ENCODE measurements around the gene DNAH17. TPM values are rescaled to one million over a fixed set of nuclear protein-coding genes. Genes with fewer than 3 reads are reported as not detected.

The DNAH17 gene
- polyA plus RNA-seq, 4 donors = 0.57 to 3.6 TPM; not detected in 2

DNA sequence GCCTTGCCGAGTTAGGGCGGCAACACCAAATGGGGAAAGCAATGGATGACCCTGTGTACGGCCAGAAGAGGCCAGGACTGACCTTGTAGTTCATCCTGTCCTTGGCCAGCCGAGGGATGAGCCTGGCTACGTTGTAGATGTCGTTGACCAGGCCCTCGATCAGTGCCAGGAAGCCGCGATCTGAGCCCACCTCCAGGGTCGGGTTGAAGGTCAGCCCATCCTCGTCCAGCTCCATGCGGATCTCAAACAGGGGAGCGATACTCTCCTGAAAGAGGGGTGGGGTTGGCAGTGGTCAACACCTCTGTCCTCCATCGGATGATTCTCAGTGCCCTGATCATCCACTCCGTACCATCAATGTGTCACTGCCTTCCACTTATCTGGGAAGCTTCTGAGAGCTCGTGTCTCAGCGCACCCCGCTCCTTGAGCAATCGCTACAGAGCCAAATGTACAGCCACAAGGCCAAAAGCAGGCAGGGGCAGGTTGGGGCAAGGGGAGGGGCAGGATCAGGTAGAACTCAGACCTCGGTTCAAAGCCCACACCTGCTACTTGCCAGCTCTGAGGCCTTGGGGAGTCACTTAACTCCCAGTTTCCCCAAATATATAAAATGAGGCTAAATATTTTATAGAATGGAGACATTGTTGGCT lies 39.9 kb downstream of the DNAH17 start:
- Histone ChIP-seq H3K27ac (ENCODE audit: low read depth in 1 of 3, low read length in 2 of 3) (no peak overlapping the region), H3K4me1 (ENCODE audit: control insufficient read depth in 3 of 3, insufficient read depth in 2 of 3, low read depth in 1 of 3, low read length in 2 of 3) (no peaks in the 10 kb centered on the region), H3K27me3 (ENCODE audit: control insufficient read depth in 3 of 3, insufficient read depth in 3 of 3, low read length in 3 of 3) (no peaks in the 10 kb centered on the region), H3K4me3 (ENCODE audit: low read depth in 1 of 3, low read length in 3 of 3) (no peak overlapping the region), H3K36me3 (ENCODE audit: control insufficient read depth in 3 of 3, insufficient read depth in 2 of 3, low read depth in 1 of 3, low read length in 3 of 3) (no peaks in the 10 kb centered on the region), H3K9me3 (ENCODE audit: control insufficient read depth in 2 of 2, insufficient read depth in 1 of 2, low read depth in 1 of 2, low read length in 1 of 2) (peaks cover 0 to 2% of the 10 kb centered on the region in 2 donors)
- no peak for FAIRE-seq
- DNase-seq = no peak
- 93 to 95% (median 93%) methylated on average over 20 of the region's 20 CpGs for WGBS, 3 donors

DNA sequence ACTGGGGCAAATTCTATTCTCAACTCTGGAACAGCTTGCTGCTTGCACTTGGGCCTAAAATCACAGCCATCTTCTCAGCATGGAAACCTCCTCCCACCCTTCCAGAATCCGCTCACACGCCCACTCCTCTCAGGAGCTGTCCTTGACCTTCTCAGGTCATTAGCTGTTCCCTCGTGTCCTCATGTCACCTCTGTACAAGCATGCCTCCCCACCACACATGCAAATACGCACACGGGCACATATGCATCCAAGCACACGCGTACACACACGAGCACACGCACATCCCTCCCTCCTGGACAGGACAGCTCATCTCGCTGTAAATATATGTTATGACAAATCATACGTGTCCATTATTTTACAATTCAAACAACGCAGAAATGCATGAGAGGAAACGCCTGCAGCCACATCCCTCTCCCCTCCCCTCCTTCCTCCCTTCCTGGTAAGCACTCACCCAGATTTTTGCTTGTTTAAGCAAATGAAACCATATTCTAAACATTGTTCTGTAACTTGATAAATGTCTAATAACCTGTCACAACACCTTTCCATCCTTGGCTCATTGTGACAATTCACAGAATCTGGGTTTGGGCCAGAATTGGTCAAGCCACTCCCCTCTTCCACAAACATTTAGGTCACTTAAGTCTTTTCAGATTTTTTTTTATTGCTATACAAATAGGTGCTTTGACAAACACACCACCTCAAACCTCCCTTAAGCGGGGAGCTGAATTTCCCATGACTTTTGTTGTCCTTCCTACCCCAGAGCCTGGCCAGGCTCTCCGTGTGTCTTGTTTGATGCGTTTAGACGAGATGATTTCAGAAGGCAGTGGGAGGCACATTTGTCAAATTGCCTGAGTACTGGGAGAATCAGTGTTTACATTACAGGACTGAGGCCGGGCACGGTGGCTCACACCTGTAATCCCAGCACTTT lies 41.7 kb downstream of the DNAH17 start:
- Histone ChIP-seq H3K27ac (ENCODE audit: low read depth in 1 of 3, low read length in 2 of 3) (no peak overlapping the region), H3K27me3 (ENCODE audit: control insufficient read depth in 3 of 3, insufficient read depth in 3 of 3, low read length in 3 of 3) (no peaks in the 10 kb centered on the region), H3K9me3 (ENCODE audit: control insufficient read depth in 2 of 2, insufficient read depth in 1 of 2, low read depth in 1 of 2, low read length in 1 of 2) (peaks cover 0 to 2% of the 10 kb centered on the region in 2 donors), H3K4me1 (ENCODE audit: control insufficient read depth in 3 of 3, insufficient read depth in 2 of 3, low read depth in 1 of 3, low read length in 2 of 3) (no peaks in the 10 kb centered on the region), H3K4me3 (ENCODE audit: low read depth in 1 of 3, low read length in 3 of 3) (no peak overlapping the region), H3K36me3 (ENCODE audit: control insufficient read depth in 3 of 3, insufficient read depth in 2 of 3, low read depth in 1 of 3, low read length in 3 of 3) (no peaks in the 10 kb centered on the region)
- FAIRE-seq = no peak
- DNase-seq = no peak
- 43 to 52% (median 45%) methylated on average over 19 of the region's 19 CpGs for WGBS, 3 donors

DNA sequence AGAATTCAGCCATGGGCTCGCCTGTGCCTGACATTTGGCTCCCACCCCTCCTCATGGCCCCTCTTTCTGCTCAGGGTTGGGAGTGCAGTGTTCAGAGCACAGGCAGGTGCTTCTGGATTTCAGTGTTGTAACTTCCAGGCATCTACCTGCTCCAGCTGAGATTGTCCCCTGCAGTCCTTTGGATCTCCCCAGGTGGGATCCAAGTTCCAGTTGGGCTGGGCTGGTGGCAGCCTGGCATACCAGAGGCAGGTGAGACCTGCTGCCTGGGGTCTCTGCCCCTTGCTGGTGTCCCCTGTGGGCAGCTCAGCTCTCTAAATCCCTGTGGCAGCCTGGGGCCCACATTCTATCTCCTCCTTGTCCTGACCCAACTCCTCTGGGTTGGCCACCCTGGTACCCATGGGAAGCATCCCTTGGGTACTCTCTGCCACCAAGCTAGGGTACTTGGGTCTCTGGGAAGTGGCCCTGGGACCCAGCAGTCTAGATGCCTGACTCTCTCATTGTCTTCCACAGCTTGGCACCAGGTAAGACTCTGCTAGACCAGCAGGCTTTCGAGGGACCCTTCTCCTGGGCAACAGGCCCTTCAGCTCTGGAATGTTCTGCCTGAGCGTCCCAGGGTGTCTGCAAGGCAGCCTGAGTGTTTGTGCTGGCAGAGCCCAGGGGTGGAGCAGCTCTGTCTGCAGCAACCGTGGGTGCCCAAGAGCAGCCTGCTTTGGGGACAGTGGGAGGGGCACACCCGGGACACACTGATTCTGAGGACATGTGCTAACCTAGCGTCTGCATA lies 42.5 kb downstream of the DNAH17 start:
- DNase-seq (no peak), FAIRE-seq (no peak)
- 60 to 66% (median 66%) methylated on average over 6 of the region's 6 CpGs for WGBS, 3 donors

DNA sequence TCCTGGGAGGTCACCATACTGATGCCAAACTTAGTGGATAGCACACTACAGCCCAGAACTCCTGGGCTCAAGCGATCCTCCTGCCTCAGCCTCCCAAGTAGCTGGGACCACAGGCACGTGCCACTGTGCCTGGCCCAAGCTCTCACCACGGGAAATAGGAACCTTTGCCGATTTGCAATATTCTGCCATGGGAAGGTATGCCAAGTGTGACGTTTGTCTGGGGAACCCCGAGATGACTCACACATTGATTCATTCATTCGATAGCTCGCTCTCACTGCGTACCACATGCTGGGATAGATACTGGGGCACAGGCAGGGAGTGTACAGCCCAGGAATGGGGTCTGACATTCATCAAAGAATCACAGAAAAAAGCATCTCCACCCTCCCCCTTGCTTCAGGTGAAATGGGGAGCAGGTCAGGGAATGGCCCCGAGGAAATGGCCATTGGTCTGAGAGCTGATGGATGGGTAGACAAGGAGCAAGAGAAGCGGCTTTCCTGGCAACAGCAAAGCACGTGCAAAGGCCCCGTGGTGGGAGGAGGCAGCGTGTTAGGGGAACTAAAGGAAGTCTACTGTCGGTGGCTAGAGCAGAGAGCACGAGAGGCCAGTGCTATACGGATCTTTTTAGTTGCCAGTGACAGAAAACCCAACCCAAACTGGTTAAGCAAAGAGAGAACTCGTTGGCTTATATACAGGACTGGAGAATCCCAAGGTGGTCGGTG lies 44.1 kb downstream of the DNAH17 start:
- no peak for FAIRE-seq
- DNase-seq = no peak
- Histone ChIP-seq H3K27ac (ENCODE audit: low read depth in 1 of 3, low read length in 2 of 3) (no peak overlapping the region), H3K36me3 (ENCODE audit: control insufficient read depth in 3 of 3, insufficient read depth in 2 of 3, low read depth in 1 of 3, low read length in 3 of 3) (no peaks in the 10 kb centered on the region), H3K9me3 (ENCODE audit: control insufficient read depth in 2 of 2, insufficient read depth in 1 of 2, low read depth in 1 of 2, low read length in 1 of 2) (peaks cover 0 to 2% of the 10 kb centered on the region in 2 donors), H3K4me1 (ENCODE audit: control insufficient read depth in 3 of 3, insufficient read depth in 2 of 3, low read depth in 1 of 3, low read length in 2 of 3) (no peaks in the 10 kb centered on the region), H3K27me3 (ENCODE audit: control insufficient read depth in 3 of 3, insufficient read depth in 3 of 3, low read length in 3 of 3) (no peaks in the 10 kb centered on the region), H3K4me3 (ENCODE audit: low read depth in 1 of 3, low read length in 3 of 3) (no peak overlapping the region)
- WGBS, 3 donors = 80 to 89% (median 87%) methylated on average over 19 of the region's 19 CpGs

More for the DNA sequence above, 42.5 kb downstream of the DNAH17 start:
- Histone ChIP-seq H3K27me3 (ENCODE audit: control insufficient read depth in 3 of 3, insufficient read depth in 3 of 3, low read length in 3 of 3) (no peaks in the 10 kb centered on the region), H3K36me3 (ENCODE audit: control insufficient read depth in 3 of 3, insufficient read depth in 2 of 3, low read depth in 1 of 3, low read length in 3 of 3) (no peaks in the 10 kb centered on the region), H3K9me3 (ENCODE audit: control insufficient read depth in 2 of 2, insufficient read depth in 1 of 2, low read depth in 1 of 2, low read length in 1 of 2) (peaks cover 0 to 2% of the 10 kb centered on the region in 2 donors), H3K4me1 (ENCODE audit: control insufficient read depth in 3 of 3, insufficient read depth in 2 of 3, low read depth in 1 of 3, low read length in 2 of 3) (no peaks in the 10 kb centered on the region), H3K27ac (ENCODE audit: low read depth in 1 of 3, low read length in 2 of 3) (no peak overlapping the region), H3K4me3 (ENCODE audit: low read depth in 1 of 3, low read length in 3 of 3) (no peak overlapping the region)

DNA sequence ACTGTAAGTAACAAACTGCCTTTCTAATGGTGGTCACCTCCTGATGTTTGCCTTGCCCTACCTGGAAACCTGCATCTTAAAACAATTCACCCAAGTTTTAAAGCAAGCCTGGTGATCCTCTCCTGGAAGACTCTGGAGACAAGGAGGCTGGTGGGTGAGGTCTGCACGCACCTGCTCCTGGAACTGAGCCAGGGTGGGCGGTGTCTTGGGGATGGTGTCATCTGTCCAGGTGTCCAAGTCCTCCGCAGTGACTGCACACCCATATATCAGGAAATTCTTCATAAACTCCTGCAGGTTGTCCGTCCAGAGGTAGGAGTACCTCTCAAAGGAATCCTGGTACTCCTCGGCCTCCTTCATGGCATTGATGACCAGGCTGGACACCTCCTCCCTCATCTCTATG lies 44.9 kb downstream of the DNAH17 start:
- WGBS, 3 donors = 42 to 68% (median 48%) methylated on average over 5 of the region's 5 CpGs
- no peak for FAIRE-seq
- DNase-seq = peak; percentile 17 to 19
- H3K27me3 ChIP-seq (ENCODE audit: control insufficient read depth in 3 of 3, insufficient read depth in 3 of 3, low read length in 3 of 3) = no peaks in the 10 kb centered on the region
- H3K9me3 ChIP-seq (ENCODE audit: control insufficient read depth in 2 of 2, insufficient read depth in 1 of 2, low read depth in 1 of 2, low read length in 1 of 2) = peaks cover 0 to 2% of the 10 kb centered on the region in 2 donors
- no peak overlapping the region for H3K27ac ChIP-seq (ENCODE audit: low read depth in 1 of 3, low read length in 2 of 3)
- H3K4me3 ChIP-seq (ENCODE audit: low read depth in 1 of 3, low read length in 3 of 3) = no peak overlapping the region
- no peaks in the 10 kb centered on the region for H3K4me1 ChIP-seq (ENCODE audit: control insufficient read depth in 3 of 3, insufficient read depth in 2 of 3, low read depth in 1 of 3, low read length in 2 of 3)
- H3K36me3 ChIP-seq (ENCODE audit: control insufficient read depth in 3 of 3, insufficient read depth in 2 of 3, low read depth in 1 of 3, low read length in 3 of 3) = no peaks in the 10 kb centered on the region

DNA sequence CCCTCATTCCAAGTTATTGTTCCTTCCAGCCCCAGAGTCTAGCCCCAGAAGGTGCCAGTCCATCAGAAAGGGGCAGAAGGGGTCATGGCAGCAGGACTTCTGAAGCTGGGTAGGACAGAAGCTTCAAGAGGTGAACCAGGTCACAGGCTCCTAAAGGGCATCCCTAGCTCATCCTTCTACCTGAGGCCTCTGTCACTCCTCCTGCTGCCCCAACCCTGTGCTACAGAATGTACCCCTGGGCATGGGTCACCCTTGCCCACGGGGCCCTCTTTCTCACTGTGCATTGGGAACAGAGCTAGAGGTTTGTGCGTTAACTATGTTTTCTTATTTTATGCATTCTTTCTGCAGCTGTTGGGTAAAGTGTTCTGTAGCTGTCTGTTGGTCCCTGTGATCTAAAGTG lies 46.5 kb downstream of the DNAH17 start:
- WGBS, 3 donors = 61 to 75% (median 62%) methylated on average over 2 of the region's 2 CpGs
- H3K4me3 ChIP-seq (ENCODE audit: low read depth in 1 of 3, low read length in 3 of 3) = no peak overlapping the region
- H3K27me3 ChIP-seq (ENCODE audit: control insufficient read depth in 3 of 3, insufficient read depth in 3 of 3, low read length in 3 of 3) = no peaks in the 10 kb centered on the region
- FAIRE-seq (no peak), DNase-seq (no peak)
- no peaks in the 10 kb centered on the region for H3K36me3 ChIP-seq (ENCODE audit: control insufficient read depth in 3 of 3, insufficient read depth in 2 of 3, low read depth in 1 of 3, low read length in 3 of 3)
- peaks cover 0 to 11% of the 10 kb centered on the region in 2 donors for H3K9me3 ChIP-seq (ENCODE audit: control insufficient read depth in 2 of 2, insufficient read depth in 1 of 2, low read depth in 1 of 2, low read length in 1 of 2)
- H3K4me1 ChIP-seq (ENCODE audit: control insufficient read depth in 3 of 3, insufficient read depth in 2 of 3, low read depth in 1 of 3, low read length in 2 of 3) = peaks cover 0 to 3% (median 0%) of the 10 kb centered on the region in 3 donors
- H3K27ac ChIP-seq (ENCODE audit: low read depth in 1 of 3, low read length in 2 of 3) = no peak overlapping the region

DNA sequence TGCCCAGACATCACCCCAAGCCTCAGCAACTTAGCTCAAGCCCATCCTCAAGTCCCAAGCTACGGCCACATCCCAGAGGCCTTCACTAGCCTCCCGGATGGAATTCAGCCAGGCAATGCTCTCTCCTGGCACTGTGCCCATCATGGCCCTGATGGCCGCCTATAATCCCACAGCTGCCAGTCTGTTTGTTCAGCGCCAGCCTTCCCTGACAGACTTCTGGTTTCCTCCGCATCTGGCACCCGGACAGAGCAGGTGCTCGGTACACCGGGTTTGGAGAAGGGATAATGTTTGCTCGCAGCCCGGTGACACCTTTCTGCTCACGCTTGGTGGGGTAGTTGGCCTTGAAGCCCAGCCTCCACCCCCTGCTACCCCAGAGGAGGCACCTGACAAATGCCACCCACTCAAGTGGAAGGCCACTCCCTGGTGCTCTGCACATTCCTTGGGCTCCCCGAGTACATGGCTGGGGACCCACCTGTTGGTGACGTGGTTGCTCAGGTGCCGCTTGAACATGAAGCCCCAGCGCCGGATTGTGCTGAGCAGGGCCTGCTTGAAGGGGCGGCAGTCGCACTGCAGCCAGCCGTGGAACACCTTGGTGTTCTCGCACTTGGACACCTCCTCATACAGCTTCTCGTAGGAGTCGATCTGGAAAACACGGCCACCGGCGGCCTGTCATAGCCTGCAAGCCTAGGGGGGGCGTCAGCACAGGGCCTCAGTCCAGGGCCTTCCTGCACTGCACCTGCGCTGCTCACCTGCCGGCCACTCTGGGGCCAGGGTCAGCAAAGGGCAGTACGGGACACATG lies 47.1 kb downstream of the DNAH17 start:
- H3K36me3 ChIP-seq (ENCODE audit: control insufficient read depth in 3 of 3, insufficient read depth in 2 of 3, low read depth in 1 of 3, low read length in 3 of 3) = no peaks in the 10 kb centered on the region
- peaks cover 0 to 3% (median 0%) of the 10 kb centered on the region in 3 donors for H3K4me1 ChIP-seq (ENCODE audit: control insufficient read depth in 3 of 3, insufficient read depth in 2 of 3, low read depth in 1 of 3, low read length in 2 of 3)
- H3K4me3 ChIP-seq (ENCODE audit: low read depth in 1 of 3, low read length in 3 of 3) = no peak overlapping the region
- WGBS, 3 donors = 41 to 76% (median 62%) methylated on average over 27 to 29 of the region's 29 CpGs
- no peak for FAIRE-seq
- no peak overlapping the region for H3K27ac ChIP-seq (ENCODE audit: low read depth in 1 of 3, low read length in 2 of 3)
- DNase-seq = peak; percentile 22 to 64
- H3K9me3 ChIP-seq (ENCODE audit: control insufficient read depth in 2 of 2, insufficient read depth in 1 of 2, low read depth in 1 of 2, low read length in 1 of 2) = peaks cover 0 to 11% of the 10 kb centered on the region in 2 donors
- no peaks in the 10 kb centered on the region for H3K27me3 ChIP-seq (ENCODE audit: control insufficient read depth in 3 of 3, insufficient read depth in 3 of 3, low read length in 3 of 3)

Measured in small intestine (tissue), 7 donors.